ENCODE results near the gene ISM2.

DNA sequence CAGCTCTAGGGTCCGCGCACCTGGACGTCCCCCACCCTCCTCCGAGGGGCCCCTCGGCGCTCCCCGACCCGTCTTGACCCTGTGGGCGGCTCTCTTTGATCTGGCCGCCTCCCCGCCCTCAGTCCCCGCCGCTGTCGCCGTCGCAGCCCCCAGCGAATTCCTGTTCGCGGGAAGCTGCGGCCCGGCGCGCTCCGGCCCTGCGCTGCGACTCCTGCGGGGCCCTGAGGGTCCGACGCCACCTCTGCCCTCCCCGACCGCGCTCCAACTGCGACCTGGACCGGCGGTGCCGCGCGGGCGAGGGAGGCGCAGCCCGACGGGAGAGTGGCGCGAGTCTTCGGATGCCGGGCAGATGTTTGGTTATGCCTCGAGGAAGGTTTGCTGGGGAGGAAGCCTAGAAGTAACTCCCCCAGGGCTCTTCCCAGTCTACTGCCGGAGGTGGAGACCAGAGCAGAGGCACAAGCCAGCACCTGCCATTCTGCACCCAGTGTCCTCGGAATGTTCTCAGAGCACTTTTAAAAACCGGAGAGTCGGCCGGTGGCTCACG is 440 bp upstream of the ISM2 start:
- no peak; the same call in 1 of the 2 replicates for TF ChIP-seq NCOR1 (IDR thresholded peaks at IDR 0.05; ENCODE audit: borderline replicate concordance, low read length)
- TF ChIP-seq NFKB2 (CRISPR knock-in tag; IDR thresholded peaks at IDR 0.05; ENCODE audit: borderline replicate concordance) = no peak
- 0 out of 2 replicates have a peak, but pooled peaks have one; percentile 5 for TF ChIP-seq RAD21 (CRISPR knock-in tag; IDR thresholded peaks at IDR 0.05)
- TF ChIP-seq POLR2A (IDR thresholded peaks at IDR 0.05; ENCODE audit: insufficient read depth in 1 of 2, low read depth in 2 of 2, low read length in 2 of 2) = no peak

All from HepG2 (cell line).